Upper lobe of right lung (tissue), 1 donor: Measurements from ENCODE around the gene FAM124B. TPM values are rescaled to one million over a fixed set of nuclear protein-coding genes. Genes with fewer than 3 reads are reported as not detected.

Experiments used
- ATAC-seq: fragments of 200-7000 bp; cut with Tn5 transposase; one replicate; pipeline ENCODE4 v1.9.1; 2020; ENCODE audit warnings: mild to moderate bottlenecking, moderate library complexity
- DNase-seq: peaks from one replicate; pipeline ENCODE4 v3.0.0-alpha.2; 2020
- H3K27ac ChIP-seq: fragments of 200-600 bp; one replicate; pipeline ENCODE4 v1.8.0; 2022
- H3K27me3 ChIP-seq: fragments of 200-600 bp; one replicate; pipeline ENCODE4 v1.8.0; 2022; ENCODE audit warnings: mild to moderate bottlenecking
- H3K36me3 ChIP-seq: fragments of 200-600 bp; one replicate; pipeline ENCODE4 v1.8.0; 2022
- H3K4me1 ChIP-seq: fragments of 200-600 bp; one replicate; pipeline ENCODE4 v1.8.0; 2022
- H3K4me3 ChIP-seq: fragments of 200-600 bp; one replicate; pipeline ENCODE4 v1.8.0; 2022; ENCODE audit warnings: mild to moderate bottlenecking
- H3K9me3 ChIP-seq: fragments of 200-600 bp; one replicate; pipeline ENCODE4 v1.8.0; 2022
- CTCF ChIP-seq: fragments of 200-600 bp; IDR thresholded peaks from one replicate; pipeline ENCODE4 v1.8.0; 2022; ENCODE audit warnings: antibody characterized with exemption
- intact Hi-C: fragments of 100-400 bp; cut with DNase I; formaldehyde crosslinking; loops from one replicate; pipeline ENCODE4 v1.11.0; 2022
- total RNA-seq: library from RNA; stranded (reverse); fragmentation: NEBNext Ultra II Directional; extraction: Animal tissue kit (Norgen Biotek cat#: 25700); gene quantifications from one replicate; pipeline ENCODE4 v1.2.1, GENCODE V29; 2021
- donor health status: DM: no; HTN: yes; CAD: no; lungs with severe emphysema.

Gene FAM124B
- total RNA-seq, 1 donor from 2014 or later = 4.4 TPM

- Histone ChIP-seq H3K27ac (no peak overlapping the region), H3K27me3 (no peaks in the 10 kb centered on the region), H3K4me3 (no peak overlapping the region), H3K36me3 (no peaks in the 10 kb centered on the region), H3K4me1 (no peaks in the 10 kb centered on the region), H3K9me3 (no peaks in the 10 kb centered on the region)
- TF ChIP-seq CTCF = no peak
- ATAC-seq = no peak
- intact Hi-C loops = no loop called here
- no peak for DNase-seq
Measured at GRCh38 chr2:224421065-224421464, 19.2 kb upstream of the FAM124B start.

- Histone ChIP-seq H3K4me3 (no peak overlapping the region), H3K36me3 (no peaks in the 10 kb centered on the region), H3K27ac (no peak overlapping the region), H3K27me3 (no peaks in the 10 kb centered on the region), H3K9me3 (no peaks in the 10 kb centered on the region), H3K4me1 (no peaks in the 10 kb centered on the region)
- ATAC-seq = no peak
- no peak for DNase-seq
- intact Hi-C loops = no loop called here
- no peak for TF ChIP-seq CTCF
Measured at GRCh38 chr2:224417947-224418346, 16.0 kb upstream of the FAM124B start.

GRCh38 chr2:224417361-224417729 lies 15.4 kb upstream of the FAM124B start:
- no peak overlapping the region for H3K4me3 ChIP-seq
- ATAC-seq (no peak), DNase-seq (no peak)
- TF ChIP-seq CTCF = no peak
- H3K27me3 ChIP-seq = no peaks in the 10 kb centered on the region
- intact Hi-C loops = no loop called here
- no peaks in the 10 kb centered on the region for H3K36me3 ChIP-seq
- H3K4me1 ChIP-seq = no peaks in the 10 kb centered on the region
- H3K9me3 ChIP-seq = no peaks in the 10 kb centered on the region
- no peak overlapping the region for H3K27ac ChIP-seq

DNA sequence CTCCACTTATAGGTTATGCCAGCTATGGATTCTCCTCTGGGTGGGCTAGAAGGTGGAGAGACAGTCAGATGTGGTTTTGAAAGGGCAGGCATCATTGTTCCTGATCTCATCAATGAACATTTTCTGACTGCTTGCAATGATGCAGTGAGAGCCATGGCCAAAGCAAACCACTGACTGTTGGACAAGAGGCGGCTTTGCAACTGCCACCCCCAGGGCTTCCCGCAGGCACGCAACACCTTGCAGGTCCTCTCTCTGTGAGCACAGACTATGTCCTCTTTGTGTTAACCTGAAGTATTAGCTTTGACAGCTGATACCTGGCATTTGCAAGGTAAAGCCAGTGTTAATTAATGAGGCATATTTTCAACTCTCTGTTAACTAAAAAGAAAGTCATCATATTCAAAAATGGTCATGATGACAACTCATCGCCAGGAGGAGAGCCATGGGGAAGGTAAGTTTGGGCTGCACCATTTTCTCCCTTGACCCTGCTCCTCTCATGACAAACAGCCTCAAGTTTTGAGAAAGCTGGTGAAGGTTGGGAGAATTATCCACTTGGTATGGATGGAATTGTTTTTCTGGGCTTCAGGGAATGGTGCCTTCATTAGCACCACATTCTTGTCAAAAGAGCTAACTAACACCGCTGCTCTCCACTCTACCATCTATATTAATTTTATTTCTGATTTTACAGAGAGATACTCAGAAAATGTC lies 14.9 kb upstream of the FAM124B start:
- H3K4me1 ChIP-seq = no peaks in the 10 kb centered on the region
- H3K9me3 ChIP-seq = no peaks in the 10 kb centered on the region
- no peak for TF ChIP-seq CTCF
- no peak for ATAC-seq
- no peak for DNase-seq
- no peaks in the 10 kb centered on the region for H3K27me3 ChIP-seq
- no peaks in the 10 kb centered on the region for H3K36me3 ChIP-seq
- intact Hi-C loops = no loop called here
- H3K27ac ChIP-seq = no peak overlapping the region
- H3K4me3 ChIP-seq = no peak overlapping the region

DNA sequence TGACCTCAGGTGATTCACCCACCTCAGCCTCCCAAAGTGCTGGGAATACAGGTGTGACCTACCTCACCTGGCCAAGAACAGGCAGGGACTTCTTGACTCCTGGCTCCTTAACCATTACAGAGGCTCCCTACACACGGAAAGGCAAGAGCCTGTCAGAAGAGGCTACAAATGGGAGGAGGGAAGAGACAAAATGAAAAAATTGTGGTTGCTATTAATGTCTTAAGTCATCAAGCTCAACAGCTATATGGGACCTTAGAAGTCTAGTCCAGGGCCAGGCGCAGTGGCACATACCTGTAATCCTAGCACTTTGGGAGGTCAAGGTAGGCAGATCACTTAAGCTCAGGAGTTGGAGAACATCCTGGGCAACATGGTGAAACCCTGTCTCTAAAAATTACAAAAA lies 11.5 kb upstream of the FAM124B start:
- no peaks in the 10 kb centered on the region for H3K27me3 ChIP-seq
- ATAC-seq (no peak), DNase-seq (no peak)
- H3K36me3 ChIP-seq = no peaks in the 10 kb centered on the region
- H3K27ac ChIP-seq = no peak overlapping the region
- TF ChIP-seq CTCF = no peak
- no peak overlapping the region for H3K4me3 ChIP-seq
- H3K9me3 ChIP-seq = no peaks in the 10 kb centered on the region
- intact Hi-C loops = no loop called here
- no peaks in the 10 kb centered on the region for H3K4me1 ChIP-seq
